HCEC 1CT (cell line): ENCODE measurements around the gene EPM2A.
"Not testable (repeated sequence)": the region's sequence is repeated elsewhere in the genome, so short reads cannot be mapped to it uniquely, and the experiment has no call there.

Experiments
- DNase-seq: peaks from one replicate; pipeline ENCODE4 v3.0.0-alpha.2; 2017

Gene EPM2A

GRCh38 chr6:145735356-145736165, at the start of gene EPM2A:
TSS of gene EPM2A (minus strand) at chr6:145735520. CDS start at chr6:145735498, 22 bp downstream.
- peak; percentile 85 for DNase-seq

- DNase-seq, result no peak
Measured at GRCh38 chr6:145784683-145785082, 49.4 kb upstream of the EPM2A start.

- no peak for DNase-seq
Measured at GRCh38 chr6:145783796-145784195, 48.5 kb upstream of the EPM2A start.

GRCh38 chr6:145772846-145773245, 37.5 kb upstream of the EPM2A start:
- DNase-seq, result no peak

- no peak for DNase-seq
Measured at GRCh38 chr6:145765449-145765848, 30.1 kb upstream of the EPM2A start.

GRCh38 chr6:145763742-145764141, 28.4 kb upstream of the EPM2A start:
- no peak for DNase-seq

- DNase-seq, result no peak
Measured at GRCh38 chr6:145761584-145761983, 26.3 kb upstream of the EPM2A start.

- peak; percentile 33 for DNase-seq
Measured at GRCh38 chr6:145758113-145758512, 22.8 kb upstream of the EPM2A start.

GRCh38 chr6:145756170-145756662, 20.9 kb upstream of the EPM2A start:
- peak; percentile 79 for DNase-seq

- no peak for DNase-seq
Measured at GRCh38 chr6:145755682-145756081, 20.4 kb upstream of the EPM2A start.

GRCh38 chr6:145752638-145753037, 17.3 kb upstream of the EPM2A start:
- no peak for DNase-seq

- DNase-seq, result peak; percentile 92
Measured at GRCh38 chr6:145749632-145750031, 14.3 kb upstream of the EPM2A start.

GRCh38 chr6:145745861-145746260, 10.5 kb upstream of the EPM2A start:
- DNase-seq, result no peak

- no peak for DNase-seq
Measured at GRCh38 chr6:145744619-145745018, 9.3 kb upstream of the EPM2A start.

GRCh38 chr6:145743332-145743731, 8.0 kb upstream of the EPM2A start:
- DNase-seq, result no peak

GRCh38 chr6:145742472-145742871, 7.2 kb upstream of the EPM2A start:
- not testable (repeated sequence) for DNase-seq

- not testable (repeated sequence) for DNase-seq
Measured at GRCh38 chr6:145739685-145740084, 4.4 kb upstream of the EPM2A start.

GRCh38 chr6:145738265-145738664, 2.9 kb upstream of the EPM2A start:
- DNase-seq, result no peak

- peak; percentile 46 for DNase-seq
Measured at GRCh38 chr6:145736661-145737144, 1.4 kb upstream of the EPM2A start.

- peak; percentile 94 for DNase-seq
Measured at GRCh38 chr6:145734486-145735355, 599 bp downstream of the EPM2A start.

GRCh38 chr6:145733810-145734209, 1.5 kb downstream of the EPM2A start:
- no peak for DNase-seq

GRCh38 chr6:145733207-145733606, 2.1 kb downstream of the EPM2A start:
- peak; percentile 9 for DNase-seq

GRCh38 chr6:145731447-145731846, 3.9 kb downstream of the EPM2A start:
- DNase-seq, result no peak

- DNase-seq, result no peak
Measured at GRCh38 chr6:145729887-145730286, 5.4 kb downstream of the EPM2A start.
